Dedifferentiated amniotic fluid mesenchymal stem cell (primary cell): ENCODE results near the gene TDRD7.
"Not testable (repeated sequence)": the region's sequence is repeated elsewhere in the genome, so short reads cannot be mapped to it uniquely, and the experiment has no call there.

Source experiments
- DNase-seq: peaks from one replicate; pipeline ENCODE4 v3.0.0-alpha.2; 2016; ENCODE audit errors: extremely low spot score

TDRD7 gene

GRCh38 chr9:97474372-97474925, 62.6 kb downstream of the TDRD7 start:
- no peak for DNase-seq

- no peak for DNase-seq
Observed at GRCh38 chr9:97475059-97475458, 63.2 kb downstream of the TDRD7 start.

- DNase-seq = no peak
Observed at GRCh38 chr9:97478301-97478981, 66.5 kb downstream of the TDRD7 start.

- no peak for DNase-seq
Observed at GRCh38 chr9:97479496-97480159, 67.7 kb downstream of the TDRD7 start.

- no peak for DNase-seq
Observed at GRCh38 chr9:97480174-97480573, 68.3 kb downstream of the TDRD7 start.

- DNase-seq = no peak
Observed at GRCh38 chr9:97480749-97481148, 68.9 kb downstream of the TDRD7 start.

GRCh38 chr9:97484134-97484533, 72.2 kb downstream of the TDRD7 start:
- DNase-seq = no peak

- no peak for DNase-seq
Observed at GRCh38 chr9:97487107-97487506, 75.2 kb downstream of the TDRD7 start.

- DNase-seq = no peak
Observed at GRCh38 chr9:97487861-97488260, 76.0 kb downstream of the TDRD7 start.

- DNase-seq = no peak
Observed at GRCh38 chr9:97491216-97491999, 79.5 kb downstream of the TDRD7 start.

- DNase-seq = not testable (repeated sequence)
Observed at GRCh38 chr9:97497558-97498375, 85.9 kb downstream of the TDRD7 start.

- not testable (repeated sequence) for DNase-seq
Observed at GRCh38 chr9:97498846-97499245, 87.0 kb downstream of the TDRD7 start.

GRCh38 chr9:97500263-97500662, 88.4 kb downstream of the TDRD7 start:
- no peak for DNase-seq

GRCh38 chr9:97500765-97501176, 88.9 kb downstream of the TDRD7 start:
- no peak for DNase-seq

- DNase-seq = no peak
Observed at GRCh38 chr9:97501177-97501971, 89.5 kb downstream of the TDRD7 start, which contains the start of gene TMOD1. TMOD1 (plus strand) TSS chr9:97501666; CDS start chr9:97524189, 22,523 bp downstream.

GRCh38 chr9:97501972-97502221, 90.0 kb downstream of the TDRD7 start:
- no peak for DNase-seq

- DNase-seq = no peak
Observed at GRCh38 chr9:97502222-97502983, 90.5 kb downstream of the TDRD7 start.

- no peak for DNase-seq
Observed at GRCh38 chr9:97502984-97503861, 91.3 kb downstream of the TDRD7 start.

GRCh38 chr9:97503862-97504210, 91.9 kb downstream of the TDRD7 start:
- DNase-seq = no peak
